Type B pancreatic cell (in vitro differentiated cells): ENCODE results near the gene BDKRB1. TPM values are rescaled to one million over a fixed set of nuclear protein-coding genes. Genes with fewer than 3 reads are reported as not detected.

Experiments used
- DNase-seq: peaks from one replicate; pipeline ENCODE4 v3.0.0; 2021; ENCODE audit warnings: mixed read lengths; ENCODE audit not compliant: unreplicated experiment; ENCODE audit errors: extremely low spot score
- H3K27ac Mint-ChIP-seq: 2 replicates; pipeline ENCODE4 v1.8.0; 2021; ENCODE audit warnings: mild to moderate bottlenecking, mixed read lengths
- H3K27me3 Mint-ChIP-seq: 2 replicates; pipeline ENCODE4 v1.8.0; 2021; ENCODE audit warnings: mixed read lengths
- H3K36me3 Mint-ChIP-seq: 2 replicates; pipeline ENCODE4 v1.8.0; 2021; ENCODE audit warnings: mixed read lengths
- H3K4me1 Mint-ChIP-seq: one replicate; pipeline ENCODE4 v1.8.0; 2021; ENCODE audit warnings: mixed read lengths; ENCODE audit not compliant: unreplicated experiment
- H3K4me3 Mint-ChIP-seq: 2 replicates; pipeline ENCODE4 v1.8.0; 2021; ENCODE audit warnings: mild to moderate bottlenecking, mixed read lengths
- H3K9me3 Mint-ChIP-seq: 2 replicates; pipeline ENCODE4 v1.8.0; 2021; ENCODE audit warnings: mixed read lengths
- total RNA-seq: library from RNA; stranded (reverse); gene quantifications from 2 replicates; pipeline ENCODE4 v1.2.1, GENCODE V29; 2021; ENCODE audit warnings: low replicate concordance
- TF ChIP-seq, protein P1 (sequence below): fragments of 200-600 bp; sonication (generic); conservative IDR thresholded peaks from 2 replicates; pipeline ENCODE4 v1.5.0; 2021; ENCODE audit warnings: antibody characterized with exemption, mild to moderate bottlenecking

The BDKRB1 gene
- total RNA-seq, 1 donor from 2014 or later: not detected

DNA sequence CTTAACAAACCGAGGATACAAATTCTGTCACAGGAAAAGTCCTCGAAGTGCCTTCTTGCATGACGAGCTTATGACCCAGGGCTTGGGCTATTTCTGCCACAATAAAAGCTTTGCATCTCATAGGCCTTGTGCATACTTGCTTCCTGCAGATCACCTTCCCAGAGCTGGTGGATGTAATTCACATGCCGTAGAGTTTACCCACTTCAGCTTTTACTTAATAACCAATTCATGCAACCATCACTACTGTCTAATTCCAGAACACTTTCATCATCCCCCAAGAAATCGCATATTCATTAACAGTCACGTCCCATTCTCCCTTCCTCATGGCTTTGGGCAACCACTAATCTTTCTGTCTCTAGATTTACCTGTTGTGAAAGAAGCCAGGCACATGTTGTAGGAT is 9.0 kb upstream of the BDKRB1 start:
- TF ChIP-seq, protein P1, sequence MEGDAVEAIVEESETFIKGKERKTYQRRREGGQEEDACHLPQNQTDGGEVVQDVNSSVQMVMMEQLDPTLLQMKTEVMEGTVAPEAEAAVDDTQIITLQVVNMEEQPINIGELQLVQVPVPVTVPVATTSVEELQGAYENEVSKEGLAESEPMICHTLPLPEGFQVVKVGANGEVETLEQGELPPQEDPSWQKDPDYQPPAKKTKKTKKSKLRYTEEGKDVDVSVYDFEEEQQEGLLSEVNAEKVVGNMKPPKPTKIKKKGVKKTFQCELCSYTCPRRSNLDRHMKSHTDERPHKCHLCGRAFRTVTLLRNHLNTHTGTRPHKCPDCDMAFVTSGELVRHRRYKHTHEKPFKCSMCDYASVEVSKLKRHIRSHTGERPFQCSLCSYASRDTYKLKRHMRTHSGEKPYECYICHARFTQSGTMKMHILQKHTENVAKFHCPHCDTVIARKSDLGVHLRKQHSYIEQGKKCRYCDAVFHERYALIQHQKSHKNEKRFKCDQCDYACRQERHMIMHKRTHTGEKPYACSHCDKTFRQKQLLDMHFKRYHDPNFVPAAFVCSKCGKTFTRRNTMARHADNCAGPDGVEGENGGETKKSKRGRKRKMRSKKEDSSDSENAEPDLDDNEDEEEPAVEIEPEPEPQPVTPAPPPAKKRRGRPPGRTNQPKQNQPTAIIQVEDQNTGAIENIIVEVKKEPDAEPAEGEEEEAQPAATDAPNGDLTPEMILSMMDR: no peak
- H3K4me1 Mint-ChIP-seq: no peaks in the 10 kb centered on the region
- no peak overlapping the region for H3K27ac Mint-ChIP-seq
- no peak for DNase-seq
- H3K36me3 Mint-ChIP-seq: peaks cover under 1% of the 10 kb centered on the region
- peaks cover 4% of the 10 kb centered on the region for H3K9me3 Mint-ChIP-seq
- no peak overlapping the region for H3K4me3 Mint-ChIP-seq
- peaks cover 15% of the 10 kb centered on the region for H3K27me3 Mint-ChIP-seq

DNA sequence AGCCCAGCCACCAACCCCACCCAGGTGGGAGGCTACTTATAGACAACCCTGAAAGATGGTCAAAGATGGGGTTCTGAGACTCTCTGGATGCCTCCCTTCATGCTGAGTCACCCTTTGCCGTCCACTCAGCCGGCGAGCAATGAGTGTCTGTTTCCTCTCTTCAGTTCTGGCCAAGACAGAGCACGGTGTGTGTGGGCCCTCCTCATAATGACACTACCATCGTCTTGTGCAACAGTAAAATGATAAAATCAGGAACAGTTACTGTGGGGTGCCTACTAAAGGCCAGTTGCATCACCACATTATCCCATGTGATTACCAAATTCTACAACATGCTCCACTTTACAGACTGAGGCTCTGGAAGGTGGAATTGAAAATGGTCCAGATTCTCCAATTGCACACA is 7.0 kb upstream of the BDKRB1 start:
- Mint-ChIP-seq H3K27ac (no peak overlapping the region), H3K4me3 (no peak overlapping the region)
- DNase-seq: no peak

DNA sequence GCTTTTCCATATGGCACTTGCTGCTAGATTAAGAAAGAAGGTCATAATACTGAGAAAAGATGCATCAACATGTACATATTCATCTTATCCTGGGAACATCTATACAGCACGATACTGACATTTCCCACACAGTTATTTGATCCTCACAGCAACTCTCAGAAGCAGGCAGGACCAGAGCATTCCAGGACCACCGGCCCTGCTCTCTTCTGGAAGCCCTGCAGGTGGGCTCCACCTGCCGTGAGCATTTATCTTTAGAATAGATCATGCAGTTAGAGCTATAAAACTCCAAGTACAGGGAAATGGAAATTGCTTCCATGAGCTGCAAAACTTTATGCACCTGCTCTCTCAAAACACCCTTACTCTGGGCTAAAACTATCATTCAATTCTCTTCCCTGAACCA is 5.5 kb upstream of the BDKRB1 start:
- DNase-seq: no peak
- Mint-ChIP-seq H3K4me3 (no peak overlapping the region), H3K4me1 (peaks cover 10% of the 10 kb centered on the region), H3K27ac (no peak overlapping the region), H3K36me3 (no peaks in the 10 kb centered on the region), H3K27me3 (peaks cover 30% of the 10 kb centered on the region), H3K9me3 (no peaks in the 10 kb centered on the region)
- TF ChIP-seq, protein P1: no peak

More for the DNA sequence above, 7.0 kb upstream of the BDKRB1 start:
- peaks cover 10% of the 10 kb centered on the region for H3K4me1 Mint-ChIP-seq
- H3K27me3 Mint-ChIP-seq: peaks cover 23% of the 10 kb centered on the region
- no peaks in the 10 kb centered on the region for H3K36me3 Mint-ChIP-seq
- TF ChIP-seq, protein P1: no peak
- H3K9me3 Mint-ChIP-seq: peaks cover 1% of the 10 kb centered on the region

DNA sequence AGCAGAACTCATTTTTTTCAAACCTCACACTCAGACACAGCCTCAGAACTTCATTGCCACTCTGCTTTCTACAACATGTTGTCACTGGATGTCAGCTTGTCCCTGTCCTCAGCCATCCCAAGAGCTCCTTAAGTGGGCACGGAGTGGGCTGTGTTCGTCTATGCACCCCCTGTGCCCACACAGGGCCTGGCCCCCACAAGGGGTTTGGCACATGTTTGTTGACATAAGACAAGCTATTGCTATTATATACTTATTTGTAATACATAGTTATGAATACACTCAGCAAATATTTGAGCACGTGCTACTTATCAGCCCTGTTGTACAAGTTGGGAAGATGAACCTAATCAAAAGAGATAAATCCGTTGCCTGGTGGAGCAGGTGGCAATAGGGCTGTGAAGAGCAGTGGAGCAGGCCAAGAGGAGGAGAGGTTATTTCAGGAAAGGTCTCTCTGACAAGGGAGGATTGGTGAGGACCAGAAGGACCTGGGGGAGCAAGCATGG is 4.3 kb upstream of the BDKRB1 start:
- Mint-ChIP-seq H3K27me3 (peaks cover 29% of the 10 kb centered on the region), H3K9me3 (no peaks in the 10 kb centered on the region)

DNA sequence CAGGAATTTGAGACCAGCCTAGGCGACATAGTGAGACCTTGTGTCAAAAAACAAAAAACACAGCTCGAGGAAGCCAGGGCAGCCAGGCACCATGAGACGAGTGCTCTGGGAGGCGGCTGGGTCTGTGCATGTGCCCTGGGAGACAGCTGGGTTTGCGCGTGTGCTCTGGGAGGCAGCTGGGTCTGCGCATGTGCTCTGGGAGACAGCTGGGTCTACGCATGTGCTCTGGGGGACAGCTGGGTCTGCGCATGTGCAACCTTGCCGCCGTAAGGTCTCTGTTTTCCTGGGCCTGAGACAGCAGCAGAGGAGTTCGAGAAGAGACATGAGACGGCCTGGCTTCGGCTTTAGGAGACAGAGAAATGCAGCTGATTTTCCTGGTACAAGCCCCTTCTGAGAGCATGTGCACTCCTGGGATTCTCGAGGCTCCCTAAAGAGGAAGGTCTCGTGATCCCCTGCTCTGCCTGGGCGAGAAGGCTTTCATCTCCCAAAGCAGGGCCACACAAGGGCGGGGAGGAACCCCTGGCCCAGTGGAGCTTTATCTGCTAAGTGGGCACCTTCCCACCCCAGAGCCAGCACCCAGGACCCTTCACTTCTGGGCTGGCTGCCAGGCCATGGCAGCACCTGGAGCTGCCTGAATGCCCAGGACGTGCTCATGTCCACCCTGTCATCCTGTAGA is 3.5 kb upstream of the BDKRB1 start:
- Mint-ChIP-seq H3K9me3 (no peaks in the 10 kb centered on the region), H3K27me3 (peaks cover 31% of the 10 kb centered on the region), H3K27ac (no peak overlapping the region), H3K4me3 (no peak overlapping the region), H3K4me1 (peaks cover 10% of the 10 kb centered on the region), H3K36me3 (no peaks in the 10 kb centered on the region)
- TF ChIP-seq, protein P1: no peak
- no peak for DNase-seq

More for the DNA sequence above, 4.3 kb upstream of the BDKRB1 start:
- TF ChIP-seq, protein P1: no peak
- no peak overlapping the region for H3K27ac Mint-ChIP-seq
- no peak overlapping the region for H3K4me3 Mint-ChIP-seq
- DNase-seq: no peak
- H3K36me3 Mint-ChIP-seq: no peaks in the 10 kb centered on the region
- peaks cover 10% of the 10 kb centered on the region for H3K4me1 Mint-ChIP-seq
